H1 (cell line): Measurements from ENCODE around the gene ZBP1. TPM values are rescaled to one million over a fixed set of nuclear protein-coding genes. Genes with fewer than 3 reads are reported as not detected.

Experiments
- CHD7 ChIP-seq: fragments of 300-600 bp; sonication (generic); IDR thresholded peaks from 2 replicates; pipeline ENCODE4 v1.7.1; 2012; ENCODE audit warnings: low read length, moderate library complexity, mild to moderate bottlenecking, inconsistent platforms; ENCODE audit not compliant: insufficient replicate concordance
- polyA plus RNA-seq, 7 experiments: library from polyadenylated mRNA; depleted of rRNA in 3 of 7; stranded (reverse) in 5 of 7; unstranded in 2 of 7; fragments of >200 nt in 5 of 7; fragments of 200-250 nt in 2 of 7; gene quantifications; 1 replicate in 5 of 7; 2 replicates in 1 of 7; 4 replicates in 1 of 7; pipeline versions ENCODE4 v1.2.1 to v1.2.3, GENCODE V29; 2011 to 2013; ENCODE audit warnings: missing spikeins in 2 of 7, mixed read lengths in 2 of 7
- total RNA-seq: library from RNA; stranded (reverse); fragmentation: NEBNext Ultra II Directional; extraction: Animal tissue kit (Norgen Biotek cat#: 25700); gene quantifications from 2 replicates; pipeline ENCODE4 v1.2.1, GENCODE V29; 2021

Gene ZBP1
- total and polyA plus RNA-seq, 2 of the 8 experiments (the other 6 are each of a cell fraction or from before 2014, with no cell fraction given): not detected

GRCh38 chr20:57667924-57668782, 47.9 kb upstream of the ZBP1 start (continued):
- TF ChIP-seq CHD7: no peak
